MM.1S (cell line): Measurements from ENCODE around the gene DNAL1.

Experiments
- EZH2 ChIP-seq: fragments of 300-600 bp; sonication (generic); optimal IDR thresholded peaks from 2 replicates; pipeline ENCODE3; 2017; ENCODE audit warnings: low read depth, mild to moderate bottlenecking, antibody characterized with exemption, low read length, mixed read lengths
- TF ChIP-seq, protein P1 (sequence below): fragments of 300-600 bp; sonication (generic); IDR thresholded peaks from 2 replicates; pipeline ENCODE4 v1.5.1; 2016; ENCODE audit warnings: antibody characterized with exemption, low read length, mixed read lengths

DNA sequence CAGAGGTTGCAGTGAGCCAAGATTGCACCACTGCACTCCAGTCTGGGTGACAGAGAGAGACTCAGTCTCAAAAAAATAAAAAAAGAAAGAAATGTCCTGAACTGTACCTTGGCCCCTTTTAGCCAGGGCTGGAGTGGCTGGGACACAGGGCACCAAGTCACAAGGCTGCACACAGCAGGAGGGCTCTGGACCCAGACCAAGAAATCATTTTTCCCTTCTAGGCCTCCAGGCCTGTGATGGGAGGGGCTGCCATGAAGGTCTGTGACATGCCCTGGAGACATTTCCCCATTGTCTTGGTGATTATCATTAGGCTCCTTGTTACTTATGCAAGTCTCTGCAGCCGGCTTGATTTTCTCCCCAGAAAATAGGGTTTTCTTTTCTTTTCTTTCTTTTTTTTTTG is 37.5 kb upstream of the DNAL1 start:
- TF ChIP-seq, protein P1, sequence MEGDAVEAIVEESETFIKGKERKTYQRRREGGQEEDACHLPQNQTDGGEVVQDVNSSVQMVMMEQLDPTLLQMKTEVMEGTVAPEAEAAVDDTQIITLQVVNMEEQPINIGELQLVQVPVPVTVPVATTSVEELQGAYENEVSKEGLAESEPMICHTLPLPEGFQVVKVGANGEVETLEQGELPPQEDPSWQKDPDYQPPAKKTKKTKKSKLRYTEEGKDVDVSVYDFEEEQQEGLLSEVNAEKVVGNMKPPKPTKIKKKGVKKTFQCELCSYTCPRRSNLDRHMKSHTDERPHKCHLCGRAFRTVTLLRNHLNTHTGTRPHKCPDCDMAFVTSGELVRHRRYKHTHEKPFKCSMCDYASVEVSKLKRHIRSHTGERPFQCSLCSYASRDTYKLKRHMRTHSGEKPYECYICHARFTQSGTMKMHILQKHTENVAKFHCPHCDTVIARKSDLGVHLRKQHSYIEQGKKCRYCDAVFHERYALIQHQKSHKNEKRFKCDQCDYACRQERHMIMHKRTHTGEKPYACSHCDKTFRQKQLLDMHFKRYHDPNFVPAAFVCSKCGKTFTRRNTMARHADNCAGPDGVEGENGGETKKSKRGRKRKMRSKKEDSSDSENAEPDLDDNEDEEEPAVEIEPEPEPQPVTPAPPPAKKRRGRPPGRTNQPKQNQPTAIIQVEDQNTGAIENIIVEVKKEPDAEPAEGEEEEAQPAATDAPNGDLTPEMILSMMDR, result no peak
- TF ChIP-seq EZH2, result no peak
